ENCODE data around the gene CDH23. TPM values are rescaled to one million over a fixed set of nuclear protein-coding genes. Genes with fewer than 3 reads are reported as not detected.
A peak's percentile ranks its signal among the peaks of the same experiment; 100 is the strongest.

CDH23 gene
- total and polyA plus RNA-seq, 2 donors (not counting 1 experiment from before 2014, with no cell fraction given) = 0.01 to 0.17 TPM

- no peaks in the 10 kb centered on the region for H3K36me3 ChIP-seq (ENCODE audit: control insufficient read depth, insufficient read depth, low read length)
- H3K4me3 ChIP-seq (replicated peaks in 1 of 4; ENCODE audit: control extremely low read depth in 1 of 4, insufficient read depth in 1 of 4, low read depth in 3 of 4, low read length in 4 of 4) = no peak overlapping the region
- H3K27ac ChIP-seq (ENCODE audit: insufficient read depth, low read length) = no peak overlapping the region
- H3K79me2 ChIP-seq (ENCODE audit: control insufficient read depth, insufficient read depth, low read length) = no peaks in the 10 kb centered on the region
- no peak for DNase-seq (ENCODE audit: low read depth in 2 of 2)
- no peak overlapping the region for H3K9ac ChIP-seq (ENCODE audit: insufficient read depth, low read length)
- H3K4me1 ChIP-seq (ENCODE audit: control insufficient read depth, extremely low read depth, insufficient read depth, low read length) = no peaks in the 10 kb centered on the region
- H3K9me3 ChIP-seq (ENCODE audit: control insufficient read depth, insufficient read depth, low read depth, low read length) = no peaks in the 10 kb centered on the region
- no peaks in the 10 kb centered on the region for H3K27me3 ChIP-seq (ENCODE audit: control insufficient read depth, insufficient read depth, low read length)
- no peaks in the 10 kb centered on the region for H4K20me1 ChIP-seq (ENCODE audit: control insufficient read depth, extremely low read depth, insufficient read depth, low read length)
- TF ChIP-seq EZH2 (IDR thresholded peaks at IDR 0.05; ENCODE audit: low read length, missing control alignments) (no peak), CTCF (conservative IDR thresholded peaks at IDR 0.05 in 1 of 2, IDR thresholded peaks at IDR 0.05 in 1 of 2; ENCODE audit: low read depth in 1 of 2, low read length in 2 of 2) (no peak)
- no peak overlapping the region for H2AFZ ChIP-seq (ENCODE audit: low read length)
- H3K4me2 ChIP-seq (ENCODE audit: extremely low read depth, insufficient read depth, low read length) = no peak overlapping the region
These were observed 39.8 kb downstream of the CDH23 start for GRCh38 chr10:71436268-71437125.

- no peak overlapping the region for H3K27ac ChIP-seq (ENCODE audit: insufficient read depth, low read length)
- H3K36me3 ChIP-seq (ENCODE audit: control insufficient read depth, insufficient read depth, low read length) = no peaks in the 10 kb centered on the region
- DNase-seq (ENCODE audit: low read depth in 2 of 2) = peak in 1 of 2 donors; percentile 2
These were observed 40.9 kb downstream of the CDH23 start for GRCh38 chr10:71437537-71438092.

More at GRCh38 chr10:71437537-71438092, 40.9 kb downstream of the CDH23 start:
- H3K4me1 ChIP-seq (ENCODE audit: control insufficient read depth, extremely low read depth, insufficient read depth, low read length) = no peaks in the 10 kb centered on the region
- H3K79me2 ChIP-seq (ENCODE audit: control insufficient read depth, insufficient read depth, low read length) = no peaks in the 10 kb centered on the region
- H3K9me3 ChIP-seq (ENCODE audit: control insufficient read depth, insufficient read depth, low read depth, low read length) = no peaks in the 10 kb centered on the region
- H3K4me3 ChIP-seq (replicated peaks in 1 of 4; ENCODE audit: control extremely low read depth in 1 of 4, insufficient read depth in 1 of 4, low read depth in 3 of 4, low read length in 4 of 4) = no peak overlapping the region
- no peak overlapping the region for H3K9ac ChIP-seq (ENCODE audit: insufficient read depth, low read length)
- H3K27me3 ChIP-seq (ENCODE audit: control insufficient read depth, insufficient read depth, low read length) = no peaks in the 10 kb centered on the region
- H4K20me1 ChIP-seq (ENCODE audit: control insufficient read depth, extremely low read depth, insufficient read depth, low read length) = no peaks in the 10 kb centered on the region
- H3K4me2 ChIP-seq (ENCODE audit: extremely low read depth, insufficient read depth, low read length) = no peak overlapping the region
- no peak overlapping the region for H2AFZ ChIP-seq (ENCODE audit: low read length)
- no peak for TF ChIP-seq EZH2 (IDR thresholded peaks at IDR 0.05; ENCODE audit: low read length, missing control alignments)
- no peak for TF ChIP-seq CTCF (conservative IDR thresholded peaks at IDR 0.05 in 1 of 2, IDR thresholded peaks at IDR 0.05 in 1 of 2; ENCODE audit: low read depth in 1 of 2, low read length in 2 of 2)

Data from fibroblast of lung (primary cell).